Neutrophil (primary cell): ENCODE measurements around the gene IGFBP4.

ENCODE experiments used
- H3K27ac ChIP-seq: fragments of 200-600 bp; sonication (generic); 2 replicates; pipeline ENCODE4 v1.5.1; 2016; ENCODE audit warnings: mild to moderate bottlenecking, moderate library complexity
- H3K27me3 ChIP-seq: fragments of 200-600 bp; sonication (generic); 2 replicates; pipeline ENCODE4 v1.6.0; 2016; ENCODE audit warnings: mild to moderate bottlenecking
- H3K36me3 ChIP-seq: fragments of 200-600 bp; sonication (generic); 2 replicates; pipeline ENCODE4 v1.5.1; 2017
- H3K4me1 ChIP-seq, 2 experiments: fragments of 200-600 bp in 1 of 2; sonication (generic) in 1 of 2; 1 replicate in 1 of 2; 2 replicates in 1 of 2; pipeline versions ENCODE4 v1.5.1 to v1.6.1; 2013 to 2016; ENCODE audit warnings: low read depth in 1 of 2, low read length in 1 of 2, mild to moderate bottlenecking in 1 of 2, moderate library complexity in 1 of 2; ENCODE audit not compliant: control insufficient read depth in 1 of 2, insufficient read depth in 1 of 2
- H3K4me3 ChIP-seq, 2 experiments: fragments of 200-600 bp in 1 of 2; sonication (generic) in 1 of 2; 1 replicate in 1 of 2; 2 replicates in 1 of 2; pipeline ENCODE4 v1.5.1; 2013 to 2016; ENCODE audit warnings: low read depth in 1 of 2, low read length in 1 of 2, mild to moderate bottlenecking in 1 of 2, moderate library complexity in 1 of 2
- H3K9me3 ChIP-seq: fragments of 200-600 bp; sonication (generic); 2 replicates; pipeline ENCODE4 v1.5.1; 2016
- CTCF ChIP-seq: fragments of 200-600 bp; sonication (generic); IDR thresholded peaks from 2 replicates; pipeline ENCODE4 v1.5.1; 2016; ENCODE audit warnings: antibody characterized with exemption

IGFBP4 gene

GRCh38 chr17:40448639-40449261, 5.5 kb downstream of the IGFBP4 start:
- Histone ChIP-seq H3K4me3 (no peak overlapping the region), H3K9me3 (no peaks in the 10 kb centered on the region), H3K27ac (no peak overlapping the region), H3K27me3 (peaks cover 94% of the 10 kb centered on the region), H3K36me3 (no peaks in the 10 kb centered on the region), H3K4me1 (peaks cover 9 to 21% of the 10 kb centered on the region in 2 experiments)
- no peak for TF ChIP-seq CTCF

- H3K27me3 ChIP-seq = peaks cover 94% of the 10 kb centered on the region
- TF ChIP-seq CTCF = no peak
- H3K9me3 ChIP-seq = no peaks in the 10 kb centered on the region
- no peak overlapping the region for H3K4me3 ChIP-seq
- peaks cover 7 to 15% of the 10 kb centered on the region in 2 experiments for H3K4me1 ChIP-seq
- H3K27ac ChIP-seq = no peak overlapping the region
- H3K36me3 ChIP-seq = no peaks in the 10 kb centered on the region
These were observed 6.9 kb downstream of the IGFBP4 start for GRCh38 chr17:40450175-40450574.

DNA sequence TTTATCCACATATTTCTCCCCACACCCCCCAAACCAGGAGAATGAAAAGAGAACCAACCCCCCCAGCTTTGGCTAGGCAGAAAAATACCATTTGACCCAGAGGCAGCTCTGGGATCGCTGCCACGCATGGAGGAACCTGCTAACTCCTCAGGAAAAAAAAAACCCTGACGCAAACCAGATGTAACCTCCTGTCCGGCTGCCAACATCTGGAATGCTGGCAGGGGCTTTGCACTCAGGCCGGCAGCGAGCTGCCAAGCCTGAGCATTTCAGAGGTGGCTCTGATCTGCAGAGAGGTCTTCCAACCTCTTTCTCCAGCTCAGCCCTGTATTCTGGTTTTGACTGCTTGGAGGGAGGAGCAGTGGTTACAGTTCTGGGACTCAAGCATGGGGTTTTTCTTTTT, 8.2 kb downstream of the IGFBP4 start:
- peaks cover 89% of the 10 kb centered on the region for H3K27me3 ChIP-seq
- no peak overlapping the region for H3K27ac ChIP-seq
- H3K4me3 ChIP-seq = no peak overlapping the region
- no peaks in the 10 kb centered on the region for H3K9me3 ChIP-seq
- H3K4me1 ChIP-seq = peaks cover 7 to 10% of the 10 kb centered on the region in 2 experiments
- H3K36me3 ChIP-seq = no peaks in the 10 kb centered on the region
- no peak for TF ChIP-seq CTCF

- no peaks in the 10 kb centered on the region for H3K9me3 ChIP-seq
- H3K36me3 ChIP-seq = no peaks in the 10 kb centered on the region
- peaks cover 89% of the 10 kb centered on the region for H3K27me3 ChIP-seq
- no peak overlapping the region for H3K27ac ChIP-seq
- H3K4me3 ChIP-seq = no peak overlapping the region
- TF ChIP-seq CTCF = no peak
- peaks cover 7 to 10% of the 10 kb centered on the region in 2 experiments for H3K4me1 ChIP-seq
These were observed 9.1 kb downstream of the IGFBP4 start for GRCh38 chr17:40452216-40452787.

- Histone ChIP-seq H3K9me3 (no peaks in the 10 kb centered on the region), H3K4me1 (peaks cover 4 to 7% of the 10 kb centered on the region in 2 experiments), H3K36me3 (no peaks in the 10 kb centered on the region), H3K4me3 (no peak overlapping the region), H3K27ac (no peak overlapping the region), H3K27me3 (peaks cover 83% of the 10 kb centered on the region)
- no peak for TF ChIP-seq CTCF
These were observed 9.7 kb downstream of the IGFBP4 start for GRCh38 chr17:40452921-40453378.
